ENCODE data around the gene TRAPPC8.
A peak's percentile ranks its signal among the peaks of the same experiment; 100 is the strongest.
"Not testable (repeated sequence)": the region's sequence is repeated elsewhere in the genome, so short reads cannot be mapped to it uniquely, and the experiment has no call there.

- TF ChIP-seq POLR2AphosphoS5 (IDR thresholded peaks at IDR 0.05; ENCODE audit: low read depth): peak; percentile 23; the same call in 1 of the 2 replicates
- not testable (repeated sequence) for TF ChIP-seq EZH2 (IDR thresholded peaks at IDR 0.05; ENCODE audit: low read depth, unreplicated experiment); CTCF (conservative IDR thresholded peaks at IDR 0.05; ENCODE audit: low read depth in 2 of 2); ZNF331 (CRISPR knock-in tag; IDR thresholded peaks at IDR 0.05; ENCODE audit: low read depth); REST (IDR thresholded peaks at IDR 0.05; ENCODE audit: unreplicated experiment); ETS1 (IDR thresholded peaks at IDR 0.05); EZH2phosphoT487 (IDR thresholded peaks at IDR 0.05; ENCODE audit: unreplicated experiment); JUNB (IDR thresholded peaks at IDR 0.05; ENCODE audit: unreplicated experiment); ZNF462 (CRISPR knock-in tag; IDR thresholded peaks at IDR 0.05); NANOG (IDR thresholded peaks at IDR 0.05; ENCODE audit: borderline replicate concordance); ZNF114 (CRISPR knock-in tag; IDR thresholded peaks at IDR 0.05)
- TF ChIP-seq CREB1 (CRISPR knock-in tag; IDR thresholded peaks at IDR 0.05; ENCODE audit: low read depth): peak; percentile 75
These were observed 116.1 kb downstream of the TRAPPC8 start for GRCh38 chr18:31826673-31827325.
